ENCODE measurements around the gene CCDC183.

GRCh38 chr9:136786451-136786850 is 9.7 kb upstream of the CCDC183 start:
- TF ChIP-seq CTCF (IDR thresholded peaks at IDR 0.05; ENCODE audit: low read depth, low read length, poor library complexity, severe bottlenecking) (no peak), EZH2phosphoT487 (IDR thresholded peaks at IDR 0.05; ENCODE audit: borderline replicate concordance, low read length) (no peak)

All from DOHH2 (cell line).